AG04450 (cell line): Measurements from ENCODE around the gene CIITA. TPM values are rescaled to one million over a fixed set of nuclear protein-coding genes. Genes with fewer than 3 reads are reported as not detected.

Experiments
- CTCF ChIA-PET: fragments of 300-600, 350-600 bp; formaldehyde crosslinking; extraction: SDS; loops from one replicate; lab custom pipeline; 2022; ENCODE audit warnings: antibody characterized with exemption, inconsistent platforms; lab: Charles Lee
- POLR2A ChIA-PET: fragments of 350-600 bp; formaldehyde crosslinking; extraction: SDS; loops from one replicate; lab custom pipeline; 2021; ENCODE audit warnings: antibody characterized with exemption, inconsistent platforms; lab: Yijun Ruan, JAX
- DNase-seq: peaks from one replicate; pipeline ENCODE4 v3.0.0-alpha.2; 2011; ENCODE audit warnings: low read depth, low spot score
- H3K27ac ChIP-seq: one replicate; pipeline ENCODE4 v1.5.1; 2012; ENCODE audit warnings: low read depth, low read length, control low read depth
- H3K27me3 ChIP-seq: one replicate; pipeline ENCODE4 v1.6.0; 2012; ENCODE audit warnings: low read length; ENCODE audit not compliant: control insufficient read depth, insufficient read depth
- H3K4me3 ChIP-seq: 2 replicates; pipeline ENCODE4 v1.5.1; 2011; ENCODE audit warnings: mild to moderate bottlenecking, low read depth, low read length, control low read depth
- H3K9me3 ChIP-seq: 2 replicates; pipeline ENCODE4 v1.5.1; 2012; ENCODE audit warnings: low read length; ENCODE audit not compliant: control insufficient read depth, insufficient read depth
- CTCF ChIP-seq: IDR thresholded peaks from 2 replicates; pipeline ENCODE4 v1.5.1; 2011; ENCODE audit warnings: low read depth, low read length, control low read depth, inconsistent platforms
- polyA plus RNA-seq: library from polyadenylated mRNA; depleted of rRNA; stranded (reverse); fragments of >200 nt; gene quantifications from 2 replicates; pipeline ENCODE4 v1.2.3, GENCODE V29; 2011

Gene CIITA
- polyA plus RNA-seq, 1 experiment: 0.04 TPM

- ChIA-PET CTCF (no interaction called here), POLR2A (no interaction called here)
- H3K4me3 ChIP-seq: no peak overlapping the region
- DNase-seq: no peak
- H3K27ac ChIP-seq: no peak overlapping the region
- peaks cover 7% of the 10 kb centered on the region for H3K27me3 ChIP-seq
- no peak for TF ChIP-seq CTCF
- H3K9me3 ChIP-seq: no peaks in the 10 kb centered on the region
These were observed 29.8 kb upstream of the CIITA start for GRCh38 chr16:10847176-10847575.

GRCh38 chr16:10849736-10850477, 27.1 kb upstream of the CIITA start:
- CTCF ChIA-PET: interaction anchor here (0.7 kb wide), 1 partner anchor 17 kb away, joined by 3 read pairs; no protein-coding TSS in a partner anchor
- no peaks in the 10 kb centered on the region for H3K9me3 ChIP-seq
- POLR2A ChIA-PET: no interaction called here
- DNase-seq: no peak
- no peak overlapping the region for H3K4me3 ChIP-seq
- no peak for TF ChIP-seq CTCF
- H3K27ac ChIP-seq: no peak overlapping the region
- H3K27me3 ChIP-seq: peaks cover 6% of the 10 kb centered on the region

GRCh38 chr16:10850478-10850850, 26.5 kb upstream of the CIITA start:
- no peak for TF ChIP-seq CTCF
- peaks cover 6% of the 10 kb centered on the region for H3K27me3 ChIP-seq
- no peak overlapping the region for H3K4me3 ChIP-seq
- ChIA-PET POLR2A (no interaction called here), CTCF (no interaction called here)
- no peak for DNase-seq
- no peaks in the 10 kb centered on the region for H3K9me3 ChIP-seq
- H3K27ac ChIP-seq: no peak overlapping the region

- peaks cover 6% of the 10 kb centered on the region for H3K27me3 ChIP-seq
- H3K4me3 ChIP-seq: no peak overlapping the region
- ChIA-PET POLR2A (no interaction called here), CTCF (no interaction called here)
- no peak for TF ChIP-seq CTCF
- no peak overlapping the region for H3K27ac ChIP-seq
- DNase-seq: no peak
- no peaks in the 10 kb centered on the region for H3K9me3 ChIP-seq
These were observed 25.5 kb upstream of the CIITA start for GRCh38 chr16:10851512-10851911.

GRCh38 chr16:10852286-10852685, 24.7 kb upstream of the CIITA start:
- DNase-seq: no peak
- Histone ChIP-seq H3K9me3 (no peaks in the 10 kb centered on the region), H3K27me3 (peaks cover 6% of the 10 kb centered on the region), H3K4me3 (no peak overlapping the region), H3K27ac (no peak overlapping the region)
- ChIA-PET CTCF (no interaction called here), POLR2A (no interaction called here)
- no peak for TF ChIP-seq CTCF
